K562 (cell line): ENCODE measurements around the gene GMEB1. TPM values are rescaled to one million over a fixed set of nuclear protein-coding genes. Genes with fewer than 3 reads are reported as not detected.
A peak's percentile ranks its signal among the peaks of the same experiment; 100 is the strongest.

Experiments
- C11orf30 ChIP-seq: fragments of 450-650 bp; IDR thresholded peaks from 2 replicates; pipeline ENCODE4 v1.6.1; 2016; ENCODE audit warnings: low read depth, mild to moderate bottlenecking
- FOXO4 ChIP-seq: fragments of 450-650 bp; formaldehyde crosslinking; IDR thresholded peaks from 2 replicates; pipeline ENCODE4 v1.4.0; 2020; ENCODE audit warnings: mild to moderate bottlenecking, moderate library complexity
- KDM4B ChIP-seq, 2 experiments: fragments of 450-650 bp in 1 of 2; sonication (generic) in 1 of 2; IDR thresholded peaks; 2 replicates each; pipeline ENCODE4 v1.6.1; 2016 to 2017; ENCODE audit warnings: borderline replicate concordance in 2 of 2, antibody characterized with exemption in 1 of 2, low read depth in 1 of 2, mild to moderate bottlenecking in 1 of 2
- MYC ChIP-seq, 2 experiments: fragments of 250-450 bp in 1 of 2; sonication (Bioruptor Pico) in 1 of 2; IDR thresholded peaks; 2 replicates each; pipeline versions ENCODE4 v1.5.1 to v1.6.1; 2012 to 2021; ENCODE audit warnings: low read depth in 2 of 2, borderline replicate concordance in 1 of 2, improper control_type of control experiment in 1 of 2, low read length in 1 of 2, mild to moderate bottlenecking in 1 of 2, moderate library complexity in 1 of 2
- NCOA2 ChIP-seq, 2 experiments: fragments of 450-650 bp; IDR thresholded peaks; 2 replicates each; pipeline ENCODE4 v1.6.1; 2018; ENCODE audit warnings: mild to moderate bottlenecking in 2 of 2, moderate library complexity in 1 of 2; ENCODE audit not compliant: partially characterized antibody in 2 of 2
- PML ChIP-seq: IDR thresholded peaks from 2 replicates; pipeline ENCODE4 v1.6.1; 2012; ENCODE audit warnings: low read length, inconsistent platforms
- POLR2G ChIP-seq: fragments of 200-400 bp; formaldehyde crosslinking; IDR thresholded peaks from 2 replicates; pipeline ENCODE4 v1.6.1; 2017; ENCODE audit warnings: low read depth, mild to moderate bottlenecking, antibody characterized with exemption, low read length, moderate library complexity
- ZNF197 ChIP-seq: fragments of 200-800 bp; sonication (Bioruptor generic); IDR thresholded peaks from 2 replicates; pipeline ENCODE4 v1.6.1; 2016; ENCODE audit warnings: low read depth, missing genetic modification characterization, missing compliant biosample characterization
- ZNF217 ChIP-seq: sonication (generic); formaldehyde crosslinking; IDR thresholded peaks from 2 replicates; pipeline ENCODE4 v1.8.0; 2022; ENCODE audit warnings: mild to moderate bottlenecking, missing genetic modification reagents
- ZNF232 ChIP-seq: sonication (generic); formaldehyde crosslinking; IDR thresholded peaks from 2 replicates; pipeline ENCODE4 v1.8.0; 2022; ENCODE audit warnings: mild to moderate bottlenecking, missing genetic modification reagents
- ZNF239 ChIP-seq: fragments of 250-450 bp; sonication (Bioruptor Pico); IDR thresholded peaks from 2 replicates; pipeline ENCODE4 v1.4.0; 2020; ENCODE audit warnings: mild to moderate bottlenecking
- ZNF316 ChIP-seq: fragments of 450-650 bp; IDR thresholded peaks from 2 replicates; pipeline ENCODE4 v1.6.1; 2016
- ZNF57 ChIP-seq: fragments of 450-650 bp; formaldehyde crosslinking; IDR thresholded peaks from 2 replicates; pipeline ENCODE4 v1.4.0; 2020; ENCODE audit warnings: mild to moderate bottlenecking, moderate library complexity
- polyA plus RNA-seq, 8 experiments: library from polyadenylated mRNA; depleted of rRNA in 4 of 8; stranded (reverse) in 5 of 8; unstranded in 3 of 8; fragments of >200 nt; fragmentation: Nextera tagmentation in 2 of 8; fragmentation: Illumina TruSeq in 1 of 8; extraction: Ambion mirVana in 2 of 8; extraction: Trizol in 1 of 8; gene quantifications; 2 replicates each; pipeline versions ENCODE4 v1.2.1 to v1.2.3, GENCODE V29; 2011 to 2014; ENCODE audit warnings: inconsistent platforms in 1 of 8, missing spikeins in 1 of 8
- total RNA-seq, 7 experiments: library from RNA; depleted of rRNA in 6 of 7; stranded (reverse); fragments of >200 nt in 6 of 7; fragmentation: Illumina TruSeq in 2 of 7; extraction: Trizol in 2 of 7; gene quantifications; 2 replicates each; pipeline versions ENCODE4 v1.2.1 to v1.2.3, GENCODE V29; 2011 to 2021; ENCODE audit warnings: low replicate concordance in 1 of 7
- TF ChIP-seq, protein P1 (sequence below): fragments of 250-450 bp; sonication (Bioruptor Pico); IDR thresholded peaks from 2 replicates; pipeline ENCODE4 v1.4.0; 2020; ENCODE audit warnings: mild to moderate bottlenecking, moderate library complexity
- TF ChIP-seq, protein P2 (sequence below): sonication (generic); formaldehyde crosslinking; IDR thresholded peaks from 2 replicates; pipeline ENCODE4 v1.8.0; 2022; ENCODE audit warnings: mild to moderate bottlenecking, missing genetic modification reagents
- TF ChIP-seq, protein P3 (sequence below): fragments of 450-650 bp; IDR thresholded peaks from 2 replicates; pipeline ENCODE4 v1.6.1; 2017; ENCODE audit warnings: mild to moderate bottlenecking, moderate library complexity

The GMEB1 gene
- total and polyA plus RNA-seq, 9 of the 15 experiments (the other 6 are each of a cell fraction or from before 2014, with no cell fraction given) = 6.6 to 17.5 (median 8.5) TPM

DNA sequence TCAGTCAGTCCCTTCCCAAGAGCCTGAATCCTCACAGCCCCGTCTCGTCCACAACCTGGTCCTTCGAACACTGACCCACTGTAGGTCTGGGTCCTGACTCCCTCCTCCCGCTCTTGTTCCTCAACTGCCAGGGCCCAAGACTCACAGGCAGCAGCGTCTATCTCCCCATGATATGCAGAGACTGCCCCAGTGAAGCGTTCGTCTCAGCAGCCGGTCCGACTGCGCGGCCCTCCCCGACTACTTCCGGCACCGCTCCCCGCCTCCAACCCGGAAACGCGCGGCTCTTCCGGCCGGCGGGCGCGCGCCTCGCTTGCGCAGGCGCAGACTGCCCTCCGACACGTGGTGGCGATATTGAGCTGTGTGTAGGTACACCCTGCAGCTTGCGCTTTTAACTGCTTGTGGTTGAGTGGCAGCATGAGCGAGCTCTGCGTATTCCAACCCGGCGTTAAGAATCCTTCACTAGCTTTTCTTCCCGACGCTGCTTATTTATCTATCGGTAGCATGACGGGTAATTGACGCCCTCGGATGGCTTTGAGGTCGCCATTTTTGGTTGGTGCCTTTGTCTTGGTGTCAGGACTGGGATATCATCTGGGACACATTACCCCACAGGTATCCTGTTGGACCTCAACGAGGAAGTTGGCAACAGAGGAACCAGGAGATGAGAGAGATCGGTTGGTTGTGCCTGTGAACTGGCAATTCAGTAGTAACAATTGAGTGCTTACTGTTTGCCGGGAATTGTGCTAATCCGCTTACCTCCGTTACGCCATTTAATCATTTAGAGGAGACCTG, 25.5 kb upstream of the GMEB1 start, which contains the start of gene TAF12 (continued):
- TF ChIP-seq NCOA2 (IDR thresholded peaks at IDR 0.05; ENCODE audit: partially characterized antibody in 2 of 2) (no peak), ZNF197 (no peak), ZNF232 (0 out of 2 replicates have a peak, but pooled peaks have one; percentile 4), PML (peak; percentile 91), KDM4B (IDR thresholded peaks at IDR 0.05; ENCODE audit: borderline replicate concordance in 2 of 2, low read depth in 1 of 2) (peak in 1 of 2 experiments; percentile 92; a peak in 2 of 4 replicates), ZNF217 (CRISPR knock-in tag) (no peak), FOXO4 (CRISPR knock-in tag) (no peak), MYC (IDR thresholded peaks at IDR 0.05; ENCODE audit: low read depth, low read length) (peak; percentile 100), MYC (CRISPR knock-in tag; IDR thresholded peaks at IDR 0.05; ENCODE audit: borderline replicate concordance, low read depth) (peak; percentile 90), ZNF316 (no peak), POLR2G (peak; percentile 100), ZNF239 (no peak; the same call in 1 of the 2 replicates), ZNF57 (CRISPR knock-in tag) (no peak), C11orf30 (peak; percentile 81)
- TF ChIP-seq, protein P1, sequence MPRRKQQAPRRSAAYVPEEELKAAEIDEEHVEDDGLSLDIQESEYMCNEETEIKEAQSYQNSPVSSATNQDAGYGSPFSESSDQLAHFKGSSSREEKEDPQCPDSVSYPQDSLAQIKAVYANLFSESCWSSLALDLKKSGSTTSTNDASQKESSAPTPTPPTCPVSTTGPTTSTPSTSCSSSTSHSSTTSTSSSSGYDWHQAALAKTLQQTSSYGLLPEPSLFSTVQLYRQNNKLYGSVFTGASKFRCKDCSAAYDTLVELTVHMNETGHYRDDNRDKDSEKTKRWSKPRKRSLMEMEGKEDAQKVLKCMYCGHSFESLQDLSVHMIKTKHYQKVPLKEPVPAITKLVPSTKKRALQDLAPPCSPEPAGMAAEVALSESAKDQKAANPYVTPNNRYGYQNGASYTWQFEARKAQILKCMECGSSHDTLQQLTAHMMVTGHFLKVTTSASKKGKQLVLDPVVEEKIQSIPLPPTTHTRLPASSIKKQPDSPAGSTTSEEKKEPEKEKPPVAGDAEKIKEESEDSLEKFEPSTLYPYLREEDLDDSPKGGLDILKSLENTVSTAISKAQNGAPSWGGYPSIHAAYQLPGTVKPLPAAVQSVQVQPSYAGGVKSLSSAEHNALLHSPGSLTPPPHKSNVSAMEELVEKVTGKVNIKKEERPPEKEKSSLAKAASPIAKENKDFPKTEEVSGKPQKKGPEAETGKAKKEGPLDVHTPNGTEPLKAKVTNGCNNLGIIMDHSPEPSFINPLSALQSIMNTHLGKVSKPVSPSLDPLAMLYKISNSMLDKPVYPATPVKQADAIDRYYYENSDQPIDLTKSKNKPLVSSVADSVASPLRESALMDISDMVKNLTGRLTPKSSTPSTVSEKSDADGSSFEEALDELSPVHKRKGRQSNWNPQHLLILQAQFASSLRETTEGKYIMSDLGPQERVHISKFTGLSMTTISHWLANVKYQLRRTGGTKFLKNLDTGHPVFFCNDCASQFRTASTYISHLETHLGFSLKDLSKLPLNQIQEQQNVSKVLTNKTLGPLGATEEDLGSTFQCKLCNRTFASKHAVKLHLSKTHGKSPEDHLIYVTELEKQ = no peak
- TF ChIP-seq, protein P2, sequence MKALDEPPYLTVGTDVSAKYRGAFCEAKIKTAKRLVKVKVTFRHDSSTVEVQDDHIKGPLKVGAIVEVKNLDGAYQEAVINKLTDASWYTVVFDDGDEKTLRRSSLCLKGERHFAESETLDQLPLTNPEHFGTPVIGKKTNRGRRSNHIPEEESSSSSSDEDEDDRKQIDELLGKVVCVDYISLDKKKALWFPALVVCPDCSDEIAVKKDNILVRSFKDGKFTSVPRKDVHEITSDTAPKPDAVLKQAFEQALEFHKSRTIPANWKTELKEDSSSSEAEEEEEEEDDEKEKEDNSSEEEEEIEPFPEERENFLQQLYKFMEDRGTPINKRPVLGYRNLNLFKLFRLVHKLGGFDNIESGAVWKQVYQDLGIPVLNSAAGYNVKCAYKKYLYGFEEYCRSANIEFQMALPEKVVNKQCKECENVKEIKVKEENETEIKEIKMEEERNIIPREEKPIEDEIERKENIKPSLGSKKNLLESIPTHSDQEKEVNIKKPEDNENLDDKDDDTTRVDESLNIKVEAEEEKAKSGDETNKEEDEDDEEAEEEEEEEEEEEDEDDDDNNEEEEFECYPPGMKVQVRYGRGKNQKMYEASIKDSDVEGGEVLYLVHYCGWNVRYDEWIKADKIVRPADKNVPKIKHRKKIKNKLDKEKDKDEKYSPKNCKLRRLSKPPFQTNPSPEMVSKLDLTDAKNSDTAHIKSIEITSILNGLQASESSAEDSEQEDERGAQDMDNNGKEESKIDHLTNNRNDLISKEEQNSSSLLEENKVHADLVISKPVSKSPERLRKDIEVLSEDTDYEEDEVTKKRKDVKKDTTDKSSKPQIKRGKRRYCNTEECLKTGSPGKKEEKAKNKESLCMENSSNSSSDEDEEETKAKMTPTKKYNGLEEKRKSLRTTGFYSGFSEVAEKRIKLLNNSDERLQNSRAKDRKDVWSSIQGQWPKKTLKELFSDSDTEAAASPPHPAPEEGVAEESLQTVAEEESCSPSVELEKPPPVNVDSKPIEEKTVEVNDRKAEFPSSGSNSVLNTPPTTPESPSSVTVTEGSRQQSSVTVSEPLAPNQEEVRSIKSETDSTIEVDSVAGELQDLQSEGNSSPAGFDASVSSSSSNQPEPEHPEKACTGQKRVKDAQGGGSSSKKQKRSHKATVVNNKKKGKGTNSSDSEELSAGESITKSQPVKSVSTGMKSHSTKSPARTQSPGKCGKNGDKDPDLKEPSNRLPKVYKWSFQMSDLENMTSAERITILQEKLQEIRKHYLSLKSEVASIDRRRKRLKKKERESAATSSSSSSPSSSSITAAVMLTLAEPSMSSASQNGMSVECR (CRISPR knock-in tag) = peak; percentile 98
- TF ChIP-seq, protein P3, sequence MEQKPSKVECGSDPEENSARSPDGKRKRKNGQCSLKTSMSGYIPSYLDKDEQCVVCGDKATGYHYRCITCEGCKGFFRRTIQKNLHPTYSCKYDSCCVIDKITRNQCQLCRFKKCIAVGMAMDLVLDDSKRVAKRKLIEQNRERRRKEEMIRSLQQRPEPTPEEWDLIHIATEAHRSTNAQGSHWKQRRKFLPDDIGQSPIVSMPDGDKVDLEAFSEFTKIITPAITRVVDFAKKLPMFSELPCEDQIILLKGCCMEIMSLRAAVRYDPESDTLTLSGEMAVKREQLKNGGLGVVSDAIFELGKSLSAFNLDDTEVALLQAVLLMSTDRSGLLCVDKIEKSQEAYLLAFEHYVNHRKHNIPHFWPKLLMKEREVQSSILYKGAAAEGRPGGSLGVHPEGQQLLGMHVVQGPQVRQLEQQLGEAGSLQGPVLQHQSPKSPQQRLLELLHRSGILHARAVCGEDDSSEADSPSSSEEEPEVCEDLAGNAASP = no peak
